BE2C (cell line): ENCODE results near the gene ZNRF2.

Source experiments
- DNase-seq: peaks from one replicate; pipeline ENCODE4 v3.0.0-alpha.2; 2020
- H3K27me3 ChIP-seq: fragments of 250-450 bp; sonication (Bioruptor Pico); 2 replicates; pipeline ENCODE4 v1.5.1; 2020; ENCODE audit warnings: mild to moderate bottlenecking
- H3K36me3 ChIP-seq: fragments of 250-450 bp; sonication (Bioruptor Pico); 2 replicates; pipeline ENCODE4 v1.5.1; 2020; ENCODE audit warnings: mild to moderate bottlenecking
- H3K4me1 ChIP-seq: fragments of 250-450 bp; sonication (Bioruptor Pico); 2 replicates; pipeline ENCODE4 v1.5.1; 2020
- H3K4me3 ChIP-seq: 2 replicates; pipeline ENCODE4 v1.5.1; 2011; ENCODE audit warnings: low read depth, low read length
- H3K9me3 ChIP-seq: fragments of 250-450 bp; sonication (Bioruptor Pico); 2 replicates; pipeline ENCODE4 v1.5.1; 2020
- TF ChIP-seq, protein P1 (sequence below): IDR thresholded peaks from 2 replicates; pipeline ENCODE4 v1.5.1; 2012; ENCODE audit warnings: mild to moderate bottlenecking, low read depth, low read length

ZNRF2 gene

GRCh38 chr7:30406664-30407425, 122.4 kb downstream of the ZNRF2 start:
- H3K4me3 ChIP-seq, result no peak overlapping the region
- no peak for DNase-seq
- H3K36me3 ChIP-seq, result no peaks in the 10 kb centered on the region
- no peaks in the 10 kb centered on the region for H3K9me3 ChIP-seq
- TF ChIP-seq, protein P1, sequence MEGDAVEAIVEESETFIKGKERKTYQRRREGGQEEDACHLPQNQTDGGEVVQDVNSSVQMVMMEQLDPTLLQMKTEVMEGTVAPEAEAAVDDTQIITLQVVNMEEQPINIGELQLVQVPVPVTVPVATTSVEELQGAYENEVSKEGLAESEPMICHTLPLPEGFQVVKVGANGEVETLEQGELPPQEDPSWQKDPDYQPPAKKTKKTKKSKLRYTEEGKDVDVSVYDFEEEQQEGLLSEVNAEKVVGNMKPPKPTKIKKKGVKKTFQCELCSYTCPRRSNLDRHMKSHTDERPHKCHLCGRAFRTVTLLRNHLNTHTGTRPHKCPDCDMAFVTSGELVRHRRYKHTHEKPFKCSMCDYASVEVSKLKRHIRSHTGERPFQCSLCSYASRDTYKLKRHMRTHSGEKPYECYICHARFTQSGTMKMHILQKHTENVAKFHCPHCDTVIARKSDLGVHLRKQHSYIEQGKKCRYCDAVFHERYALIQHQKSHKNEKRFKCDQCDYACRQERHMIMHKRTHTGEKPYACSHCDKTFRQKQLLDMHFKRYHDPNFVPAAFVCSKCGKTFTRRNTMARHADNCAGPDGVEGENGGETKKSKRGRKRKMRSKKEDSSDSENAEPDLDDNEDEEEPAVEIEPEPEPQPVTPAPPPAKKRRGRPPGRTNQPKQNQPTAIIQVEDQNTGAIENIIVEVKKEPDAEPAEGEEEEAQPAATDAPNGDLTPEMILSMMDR, result no peak
- H3K4me1 ChIP-seq, result no peaks in the 10 kb centered on the region
- no peaks in the 10 kb centered on the region for H3K27me3 ChIP-seq

DNA sequence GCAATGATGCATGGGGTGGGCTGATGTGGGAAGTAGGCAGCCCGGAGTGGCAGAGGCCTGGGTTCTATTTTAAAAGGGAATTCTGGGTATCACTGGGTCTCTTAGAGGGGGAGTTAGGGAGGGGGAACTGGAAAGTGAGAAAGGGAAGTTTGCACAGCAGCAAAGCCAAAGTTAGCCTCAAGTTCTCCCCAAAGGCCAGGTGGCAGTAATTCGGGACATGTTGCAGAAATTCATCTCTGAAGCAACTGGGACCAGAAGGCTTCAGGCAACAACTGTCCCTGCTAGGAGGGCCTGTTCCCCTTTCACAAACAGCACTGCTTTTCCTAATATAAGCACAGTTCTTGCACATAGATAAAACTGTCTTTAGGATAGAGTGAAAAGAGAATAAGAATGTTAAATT, 126.8 kb downstream of the ZNRF2 start:
- Histone ChIP-seq H3K27me3 (no peaks in the 10 kb centered on the region), H3K9me3 (no peaks in the 10 kb centered on the region), H3K36me3 (no peaks in the 10 kb centered on the region), H3K4me1 (no peaks in the 10 kb centered on the region), H3K4me3 (no peak overlapping the region)
- TF ChIP-seq, protein P1, result no peak
- no peak for DNase-seq

- no peak for DNase-seq
- no peaks in the 10 kb centered on the region for H3K27me3 ChIP-seq
- TF ChIP-seq, protein P1, result no peak
- no peaks in the 10 kb centered on the region for H3K9me3 ChIP-seq
- H3K4me1 ChIP-seq, result no peaks in the 10 kb centered on the region
- H3K36me3 ChIP-seq, result no peaks in the 10 kb centered on the region
- H3K4me3 ChIP-seq, result no peak overlapping the region
These were observed 127.5 kb downstream of the ZNRF2 start for GRCh38 chr7:30411897-30412296.

DNA sequence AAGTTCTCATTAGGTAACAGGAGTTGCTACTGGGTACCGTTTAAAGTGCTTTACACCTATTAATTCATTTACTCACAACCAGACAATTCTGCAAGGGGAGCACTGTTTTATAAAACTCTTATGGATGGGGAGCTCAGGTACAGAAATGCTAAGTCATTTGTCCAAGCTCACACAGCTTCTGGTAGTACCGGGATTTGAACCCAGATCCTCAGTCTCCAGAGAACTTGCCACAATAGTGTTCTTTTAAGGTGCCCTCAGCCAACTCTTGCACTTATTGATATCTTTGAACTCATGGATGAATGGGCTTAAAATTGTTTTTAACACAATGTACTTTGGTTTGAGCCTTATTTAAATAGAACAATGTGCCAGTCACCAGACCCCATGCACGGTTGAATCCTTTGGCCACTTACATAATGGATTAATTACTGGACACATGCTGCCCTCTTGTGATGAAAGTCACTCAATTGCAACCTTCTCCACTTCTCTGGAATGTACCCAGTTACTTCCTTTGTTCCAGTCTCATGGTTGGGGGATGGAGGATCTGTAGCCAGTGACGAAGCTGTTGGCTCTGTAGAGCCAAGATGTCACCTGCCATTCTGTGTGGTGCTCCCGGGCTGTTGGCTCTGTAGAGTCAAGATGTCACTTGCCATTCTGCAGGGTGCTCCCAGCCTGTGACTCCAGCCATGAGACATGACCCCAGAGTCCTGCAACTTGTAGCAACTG, 128.5 kb downstream of the ZNRF2 start:
- Histone ChIP-seq H3K36me3 (no peaks in the 10 kb centered on the region), H3K4me3 (no peak overlapping the region), H3K4me1 (no peaks in the 10 kb centered on the region), H3K27me3 (no peaks in the 10 kb centered on the region), H3K9me3 (no peaks in the 10 kb centered on the region)
- TF ChIP-seq, protein P1, result peak; percentile 64
- peak; percentile 38 for DNase-seq

GRCh38 chr7:30413864-30414263, 129.5 kb downstream of the ZNRF2 start:
- TF ChIP-seq, protein P1, result no peak
- H3K4me1 ChIP-seq, result no peaks in the 10 kb centered on the region

More at GRCh38 chr7:30413864-30414263, 129.5 kb downstream of the ZNRF2 start:
- H3K27me3 ChIP-seq, result no peaks in the 10 kb centered on the region
- no peaks in the 10 kb centered on the region for H3K36me3 ChIP-seq
- no peaks in the 10 kb centered on the region for H3K9me3 ChIP-seq
- no peak overlapping the region for H3K4me3 ChIP-seq
- DNase-seq, result no peak
